Subcutaneous abdominal adipose tissue (tissue), 5 donors: ENCODE data around the gene CIB2.

Experiments
- H3K27ac ChIP-seq: one replicate; pipeline ENCODE4 v1.7.0; 2013; ENCODE audit warnings: low read depth, mild to moderate bottlenecking, inconsistent platforms, low read length, moderate library complexity
- H3K27me3 ChIP-seq, 5 donors: one replicate each; pipeline ENCODE4 v1.7.0; 2013; ENCODE audit warnings: low read length in 5 of 5, inconsistent platforms in 1 of 5; ENCODE audit not compliant: control insufficient read depth in 5 of 5, insufficient read depth in 4 of 5
- H3K36me3 ChIP-seq, 5 donors: one replicate each; pipeline ENCODE4 v1.7.0; 2013; ENCODE audit warnings: low read length in 5 of 5; ENCODE audit not compliant: control insufficient read depth in 5 of 5, insufficient read depth in 5 of 5
- H3K4me1 ChIP-seq, 5 donors: one replicate each; pipeline ENCODE4 v1.7.0; 2013; ENCODE audit warnings: low read length in 5 of 5, mild to moderate bottlenecking in 3 of 5, moderate library complexity in 1 of 5; ENCODE audit not compliant: control insufficient read depth in 5 of 5, insufficient read depth in 5 of 5
- H3K4me3 ChIP-seq, 5 donors: one replicate each; pipeline ENCODE4 v1.7.0; 2013; ENCODE audit warnings: low read length in 5 of 5, low read depth in 1 of 5
- H3K9ac ChIP-seq, 5 donors: one replicate each; pipeline ENCODE4 v1.7.0; 2013; ENCODE audit warnings: low read length in 5 of 5, mild to moderate bottlenecking in 4 of 5, moderate library complexity in 3 of 5
- H3K9me3 ChIP-seq, 5 donors: one replicate each; pipeline ENCODE4 v1.7.0; 2013; ENCODE audit warnings: low read length in 5 of 5; ENCODE audit not compliant: control insufficient read depth in 5 of 5
- donor health status: healthy.
- donor health status: healthy.
- donor health status: healthy.
- donor health status: healthy.
- donor health status: healthy.

The CIB2 gene

GRCh38 chr15:78085928-78086327 lies 45.3 kb downstream of the CIB2 start:
- H3K27me3 ChIP-seq: no peaks in the 10 kb centered on the region
- peak overlapping the region; percentile 57 for H3K27ac ChIP-seq
- H3K36me3 ChIP-seq: no peaks in the 10 kb centered on the region
- H3K4me1 ChIP-seq: peaks cover 2 to 42% (median 33%) of the 10 kb centered on the region in 5 donors
- no peaks in the 10 kb centered on the region for H3K9me3 ChIP-seq
- H3K4me3 ChIP-seq: no peak overlapping the region
- peak overlapping the region in 1 of 5 donors; percentile 24 for H3K9ac ChIP-seq

DNA sequence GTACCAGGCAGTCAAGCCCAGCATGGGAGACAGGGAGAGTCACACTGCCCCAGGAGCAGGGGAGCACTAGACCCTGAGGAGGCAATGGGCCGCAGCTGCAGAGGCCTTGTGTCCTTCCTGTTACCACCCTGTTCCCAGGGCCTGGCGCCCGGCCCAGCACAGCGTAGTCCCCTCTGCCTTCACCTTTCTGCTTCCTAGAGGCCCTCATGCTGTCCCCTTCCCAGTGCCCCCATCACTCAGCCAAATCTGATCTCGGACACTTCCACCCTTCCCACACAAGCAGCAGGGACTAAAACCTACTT lies 46.8 kb downstream of the CIB2 start:
- Histone ChIP-seq H3K27me3 (no peaks in the 10 kb centered on the region), H3K9ac (no peak overlapping the region), H3K9me3 (no peaks in the 10 kb centered on the region), H3K4me3 (no peak overlapping the region), H3K27ac (no peak overlapping the region), H3K4me1 (peaks cover 2 to 42% (median 33%) of the 10 kb centered on the region in 5 donors), H3K36me3 (no peaks in the 10 kb centered on the region)

- Histone ChIP-seq H3K4me3 (no peak overlapping the region), H3K27me3 (no peaks in the 10 kb centered on the region), H3K4me1 (peaks cover 2 to 42% (median 33%) of the 10 kb centered on the region in 5 donors), H3K9ac (no peak overlapping the region), H3K27ac (no peak overlapping the region), H3K9me3 (no peaks in the 10 kb centered on the region), H3K36me3 (no peaks in the 10 kb centered on the region)
These were observed 47.4 kb downstream of the CIB2 start for GRCh38 chr15:78083687-78084448.

DNA sequence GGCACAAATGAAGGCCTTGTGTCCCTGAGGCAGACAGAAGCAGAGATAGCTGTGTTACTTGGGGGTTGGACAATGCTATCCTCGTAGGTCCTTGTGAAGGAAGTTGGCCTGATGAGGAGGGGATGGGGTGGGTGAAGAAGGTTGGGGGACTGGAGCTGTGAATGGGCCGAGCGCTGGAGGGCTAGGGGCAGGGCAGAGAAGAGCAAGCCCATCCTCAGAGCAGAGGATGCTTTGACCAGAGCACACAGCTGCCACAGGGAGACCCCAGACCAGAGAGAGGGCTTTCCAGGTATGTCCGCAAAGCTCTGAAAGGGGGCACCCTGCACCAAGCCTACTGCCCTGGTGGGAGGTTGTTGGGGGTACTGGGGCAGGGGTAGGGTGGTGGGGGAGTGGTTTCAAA lies 48.1 kb downstream of the CIB2 start:
- Histone ChIP-seq H3K9ac (peak overlapping the region in 1 of 5 donors; percentile 5), H3K4me3 (no peak overlapping the region), H3K27me3 (no peaks in the 10 kb centered on the region), H3K36me3 (no peaks in the 10 kb centered on the region), H3K4me1 (peaks cover 2 to 40% (median 34%) of the 10 kb centered on the region in 5 donors), H3K27ac (no peak overlapping the region), H3K9me3 (no peaks in the 10 kb centered on the region)

- Histone ChIP-seq H3K4me1 (peaks cover 2 to 44% (median 38%) of the 10 kb centered on the region in 5 donors), H3K27ac (no peak overlapping the region), H3K4me3 (no peak overlapping the region), H3K36me3 (no peaks in the 10 kb centered on the region), H3K9ac (peak overlapping the region in 1 of 5 donors; percentile 5), H3K27me3 (no peaks in the 10 kb centered on the region), H3K9me3 (no peaks in the 10 kb centered on the region)
These were observed 48.5 kb downstream of the CIB2 start for GRCh38 chr15:78082743-78083110.

DNA sequence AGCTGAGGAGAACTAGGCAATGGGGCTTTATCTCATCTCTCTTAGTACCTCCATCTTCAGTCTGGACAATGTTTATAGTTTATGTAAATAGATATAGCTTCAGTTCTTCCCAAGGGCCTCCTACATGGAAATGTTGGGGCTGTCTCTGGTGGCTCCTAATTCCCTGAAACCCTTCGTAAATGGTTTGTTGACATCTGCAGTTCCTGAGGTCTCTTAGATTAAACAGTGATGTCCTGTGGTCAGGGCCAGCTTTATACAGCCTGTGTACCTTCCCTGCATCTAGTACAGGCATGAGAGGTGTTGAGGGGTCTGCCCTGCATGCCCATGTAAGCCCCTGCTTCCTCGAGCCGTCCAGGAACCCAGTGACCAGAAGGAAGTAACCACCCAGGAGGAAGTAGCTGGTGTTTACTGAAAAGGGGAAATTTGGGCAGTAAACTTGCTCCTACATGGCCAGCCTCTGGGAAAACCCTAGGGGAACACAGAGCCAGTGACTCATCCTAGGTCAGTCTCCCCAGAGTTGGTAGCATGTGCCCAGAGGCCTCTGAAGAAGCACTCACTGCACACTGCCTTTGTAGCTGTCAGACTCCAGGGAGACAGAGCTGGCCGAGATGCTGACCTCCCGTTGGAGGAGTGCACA lies 49.0 kb downstream of the CIB2 start:
- Histone ChIP-seq H3K27ac (no peak overlapping the region), H3K4me1 (peaks cover 2 to 45% (median 39%) of the 10 kb centered on the region in 5 donors), H3K9ac (peak overlapping the region in 2 of 5 donors; percentile 5 to 13), H3K9me3 (no peaks in the 10 kb centered on the region), H3K36me3 (no peaks in the 10 kb centered on the region), H3K4me3 (peak overlapping the region in 1 of 5 donors; percentile 24), H3K27me3 (no peaks in the 10 kb centered on the region)

DNA sequence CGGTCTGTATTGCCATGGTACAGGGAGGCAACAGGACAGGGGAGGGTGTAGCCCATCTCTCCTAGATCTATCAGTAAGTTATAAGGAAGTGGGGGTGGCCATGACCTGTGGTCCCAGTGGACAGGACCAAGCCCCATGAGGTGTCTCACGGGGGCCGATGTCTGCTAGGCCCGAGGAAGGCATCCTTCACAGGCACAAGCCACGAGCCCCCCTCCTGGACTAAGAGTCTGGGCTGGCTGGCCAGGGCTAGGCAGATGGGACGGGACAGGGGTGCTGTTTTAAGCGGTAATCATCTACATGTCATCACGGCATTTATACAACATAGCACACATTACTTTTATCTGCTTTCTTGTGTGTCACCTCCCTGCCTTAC lies 51.2 kb downstream of the CIB2 start:
- H3K27ac ChIP-seq: no peak overlapping the region
- no peak overlapping the region for H3K9ac ChIP-seq
- H3K4me1 ChIP-seq: peaks cover 10 to 53% (median 46%) of the 10 kb centered on the region in 5 donors
- H3K36me3 ChIP-seq: no peaks in the 10 kb centered on the region
- no peak overlapping the region for H3K4me3 ChIP-seq
- H3K27me3 ChIP-seq: no peaks in the 10 kb centered on the region
- no peaks in the 10 kb centered on the region for H3K9me3 ChIP-seq

GRCh38 chr15:78079298-78080087 lies 51.8 kb downstream of the CIB2 start:
- H3K9me3 ChIP-seq: no peaks in the 10 kb centered on the region
- H3K36me3 ChIP-seq: no peaks in the 10 kb centered on the region
- peaks cover 10 to 57% (median 50%) of the 10 kb centered on the region in 5 donors for H3K4me1 ChIP-seq
- H3K27ac ChIP-seq: no peak overlapping the region
- H3K9ac ChIP-seq: no peak overlapping the region
- H3K4me3 ChIP-seq: no peak overlapping the region
- H3K27me3 ChIP-seq: no peaks in the 10 kb centered on the region

- H3K9ac ChIP-seq: peak overlapping the region in 2 of 5 donors; percentile 30 to 60
- no peaks in the 10 kb centered on the region for H3K9me3 ChIP-seq
- H3K4me3 ChIP-seq: peak overlapping the region; percentile 55 to 97 (median 92)
- no peaks in the 10 kb centered on the region for H3K36me3 ChIP-seq
- H3K4me1 ChIP-seq: peaks cover 11 to 58% (median 56%) of the 10 kb centered on the region in 5 donors
- H3K27me3 ChIP-seq: no peaks in the 10 kb centered on the region
- peak overlapping the region; percentile 60 for H3K27ac ChIP-seq
These were observed 53.4 kb downstream of the CIB2 start for GRCh38 chr15:78077871-78078210.
